Hepatocyte (in vitro differentiated cells): Measurements from ENCODE around the gene OR52E6.

ENCODE experiments used
- CTCF ChIP-seq: fragments of 200-600 bp; sonication (generic); IDR thresholded peaks from 2 replicates; pipeline ENCODE4 v1.5.1; 2016; ENCODE audit warnings: antibody characterized with exemption, mild to moderate bottlenecking; ENCODE audit not compliant: poor library complexity
- EZH2 ChIP-seq: fragments of 200-600 bp; sonication (generic); IDR thresholded peaks from 2 replicates; pipeline ENCODE4 v1.6.1; 2016; ENCODE audit warnings: antibody characterized with exemption, mild to moderate bottlenecking, borderline replicate concordance

GRCh38 chr11:5891216-5891800 lies 49.6 kb upstream of the OR52E6 start:
- TF ChIP-seq EZH2, result no peak
- TF ChIP-seq CTCF, result peak; percentile 62
